H9 (cell line): ENCODE measurements around the gene ASMTL. TPM values are rescaled to one million over a fixed set of nuclear protein-coding genes. Genes with fewer than 3 reads are reported as not detected.

Source experiments
- DNase-seq: peaks from one replicate; pipeline ENCODE4 v3.0.0-alpha.2; 2017
- H2AFZ ChIP-seq: one replicate; pipeline ENCODE4 v1.6.1; 2013; ENCODE audit warnings: mild to moderate bottlenecking, low read length, control low read depth, moderate library complexity
- H2AK5ac ChIP-seq: 2 replicates; pipeline ENCODE4 v1.6.1; 2013; ENCODE audit warnings: low read length, control low read depth, mixed read lengths; ENCODE audit not compliant: insufficient read length
- H2BK120ac ChIP-seq: one replicate; pipeline ENCODE4 v1.6.1; 2013; ENCODE audit warnings: low read depth, mild to moderate bottlenecking, low read length, control low read depth, inconsistent platforms; ENCODE audit not compliant: poor library complexity, severe bottlenecking
- H2BK12ac ChIP-seq: 2 replicates; pipeline ENCODE4 v1.6.1; 2013; ENCODE audit warnings: low read length, control low read depth, mixed read lengths, low read depth; ENCODE audit not compliant: insufficient read length
- H2BK15ac ChIP-seq: 2 replicates; pipeline ENCODE4 v1.6.1; 2013; ENCODE audit warnings: low read depth, low read length, control low read depth
- H2BK20ac ChIP-seq: one replicate; pipeline ENCODE4 v1.6.1; 2013; ENCODE audit warnings: low read depth, mild to moderate bottlenecking, low read length, control low read depth, inconsistent platforms; ENCODE audit not compliant: poor library complexity, severe bottlenecking
- H2BK5ac ChIP-seq: 2 replicates; pipeline ENCODE4 v1.6.1; 2013; ENCODE audit warnings: low read length, control low read depth, mixed read lengths; ENCODE audit not compliant: insufficient read length
- H3K14ac ChIP-seq: 2 replicates; pipeline ENCODE4 v1.6.1; 2013; ENCODE audit warnings: low read length, control low read depth; ENCODE audit not compliant: insufficient read depth
- H3K18ac ChIP-seq: 2 replicates; pipeline ENCODE4 v1.6.1; 2013; ENCODE audit warnings: low read depth, mild to moderate bottlenecking, mixed read lengths, low read length, control low read depth; ENCODE audit not compliant: insufficient read length
- H3K23ac ChIP-seq: 2 replicates; pipeline ENCODE4 v1.6.1; 2013; ENCODE audit warnings: low read length, control low read depth, mixed read lengths, low read depth; ENCODE audit not compliant: insufficient read length
- H3K23me2 ChIP-seq: 2 replicates; pipeline ENCODE4 v1.6.1; 2013; ENCODE audit warnings: low read depth, mild to moderate bottlenecking, mixed read lengths, low read length, control low read depth; ENCODE audit not compliant: insufficient read length, poor library complexity, severe bottlenecking
- H3K27ac ChIP-seq: 2 replicates; pipeline ENCODE4 v1.5.1; 2013; ENCODE audit warnings: low read length, control low read depth, mixed read lengths, low read depth; ENCODE audit not compliant: insufficient read length
- H3K27me3 ChIP-seq: 2 replicates; pipeline ENCODE4 v1.6.1; 2013; ENCODE audit warnings: low read length, control low read depth, inconsistent platforms; ENCODE audit not compliant: insufficient read depth
- H3K4ac ChIP-seq: 2 replicates; pipeline ENCODE4 v1.6.1; 2013; ENCODE audit warnings: low read depth, mild to moderate bottlenecking, control low read depth, inconsistent platforms, low read length, moderate library complexity
- H3K4me1 ChIP-seq: 2 replicates; pipeline ENCODE4 v1.6.1; 2013; ENCODE audit warnings: low read length, control low read depth, inconsistent platforms; ENCODE audit not compliant: insufficient read depth
- H3K4me2 ChIP-seq: 2 replicates; pipeline ENCODE4 v1.6.1; 2013; ENCODE audit warnings: low read length, control low read depth, mixed read lengths; ENCODE audit not compliant: insufficient read length, insufficient read depth
- H3K56ac ChIP-seq: 2 replicates; pipeline ENCODE4 v1.6.1; 2013; ENCODE audit warnings: low read depth, mild to moderate bottlenecking, mixed read lengths, low read length, control low read depth; ENCODE audit not compliant: insufficient read length
- H3K79me1 ChIP-seq: 2 replicates; pipeline ENCODE4 v1.6.1; 2013; ENCODE audit warnings: low read depth, mild to moderate bottlenecking, moderate library complexity, low read length, control low read depth, inconsistent platforms; ENCODE audit not compliant: insufficient read depth, poor library complexity, severe bottlenecking
- H3K79me2 ChIP-seq: 2 replicates; pipeline ENCODE4 v1.6.1; 2013; ENCODE audit warnings: low read length, control low read depth, inconsistent platforms; ENCODE audit not compliant: insufficient read depth
- H3K9ac ChIP-seq: 2 replicates; pipeline ENCODE4 v1.6.1; 2013; ENCODE audit warnings: low read length, control low read depth, mixed read lengths; ENCODE audit not compliant: insufficient read length; ENCODE audit errors: extremely low read depth
- H3K9me3 ChIP-seq: one replicate; pipeline ENCODE4 v1.6.1; 2013; ENCODE audit warnings: low read depth, low read length, inconsistent platforms; ENCODE audit not compliant: control insufficient read depth
- H3T11ph ChIP-seq: one replicate; pipeline ENCODE4 v1.6.1; 2013; ENCODE audit warnings: mild to moderate bottlenecking, low read length, control low read depth, inconsistent platforms
- H4K20me1 ChIP-seq: one replicate; pipeline ENCODE4 v1.6.1; 2013; ENCODE audit not compliant: control insufficient read depth, insufficient read length, insufficient read depth
- H4K5ac ChIP-seq: 2 replicates; pipeline ENCODE4 v1.6.1; 2013; ENCODE audit warnings: low read depth, mild to moderate bottlenecking, mixed read lengths, low read length, control low read depth; ENCODE audit not compliant: insufficient read length
- H4K8ac ChIP-seq: replicated peaks from 2 replicates; pipeline ENCODE4 v1.6.1; 2013; ENCODE audit warnings: low read length, control low read depth, mixed read lengths, low read depth; ENCODE audit not compliant: insufficient read length
- H4K91ac ChIP-seq: 2 replicates; pipeline ENCODE4 v1.6.1; 2013; ENCODE audit warnings: low read depth, mild to moderate bottlenecking, moderate library complexity, mixed read lengths, low read length, control low read depth; ENCODE audit not compliant: insufficient read length
- H3K27ac Mint-ChIP-seq, 3 experiments: 2 replicates in 2 of 3; 3 replicates in 1 of 3; pipeline ENCODE4 v1.8.0; 2020 to 2021; ENCODE audit warnings: mixed read lengths in 3 of 3, mild to moderate bottlenecking in 1 of 3, moderate library complexity in 1 of 3
- H3K27me3 Mint-ChIP-seq: 2 replicates; pipeline ENCODE4 v1.8.0; 2021; ENCODE audit warnings: low read depth, mild to moderate bottlenecking, moderate library complexity, mixed read lengths
- H3K36me3 Mint-ChIP-seq, 3 experiments: 2 replicates in 2 of 3; 3 replicates in 1 of 3; pipeline ENCODE4 v1.8.0; 2020 to 2021; ENCODE audit warnings: low read depth in 3 of 3, mixed read lengths in 3 of 3; ENCODE audit not compliant: insufficient read depth in 1 of 3
- H3K4me1 Mint-ChIP-seq, 2 experiments: 2 replicates each; pipeline ENCODE4 v1.8.0; 2020; ENCODE audit warnings: mixed read lengths in 2 of 2
- H3K4me3 Mint-ChIP-seq, 2 experiments: 2 replicates in 1 of 2; 3 replicates in 1 of 2; pipeline ENCODE4 v1.8.0; 2020 to 2021; ENCODE audit warnings: mild to moderate bottlenecking in 2 of 2, mixed read lengths in 2 of 2, moderate library complexity in 1 of 2
- H3K9me3 Mint-ChIP-seq, 2 experiments: 2 replicates in 1 of 2; 3 replicates in 1 of 2; pipeline ENCODE4 v1.8.0; 2020; ENCODE audit warnings: mild to moderate bottlenecking in 2 of 2, mixed read lengths in 2 of 2, moderate library complexity in 1 of 2
- WGBS: extraction: QIAGEN DNeasy Blood & Tissue Kit; methylation state at CpG from one replicate; pipeline ENCODE4 v1.1.7; 2013; ENCODE audit warnings: missing lambda C conversion rate, low lambda C conversion rate, mixed read lengths; ENCODE audit not compliant: insufficient read length; ENCODE audit errors: extremely low coverage; 5-methylcytosine and 5-hydroxymethylcytosine counted together
- total RNA-seq: library from RNA; stranded (reverse); gene quantifications from 2 replicates; pipeline ENCODE4 v1.2.1, GENCODE V29; 2021
- TF ChIP-seq, protein P1 (sequence below): fragments of 200-600 bp; sonication (generic); conservative IDR thresholded peaks from 3 replicates; pipeline ENCODE4 v1.8.0; 2021; ENCODE audit warnings: antibody characterized with exemption, mild to moderate bottlenecking

ASMTL gene
- total RNA-seq, 1 experiment from 2014 or later: 59.8 TPM

DNA sequence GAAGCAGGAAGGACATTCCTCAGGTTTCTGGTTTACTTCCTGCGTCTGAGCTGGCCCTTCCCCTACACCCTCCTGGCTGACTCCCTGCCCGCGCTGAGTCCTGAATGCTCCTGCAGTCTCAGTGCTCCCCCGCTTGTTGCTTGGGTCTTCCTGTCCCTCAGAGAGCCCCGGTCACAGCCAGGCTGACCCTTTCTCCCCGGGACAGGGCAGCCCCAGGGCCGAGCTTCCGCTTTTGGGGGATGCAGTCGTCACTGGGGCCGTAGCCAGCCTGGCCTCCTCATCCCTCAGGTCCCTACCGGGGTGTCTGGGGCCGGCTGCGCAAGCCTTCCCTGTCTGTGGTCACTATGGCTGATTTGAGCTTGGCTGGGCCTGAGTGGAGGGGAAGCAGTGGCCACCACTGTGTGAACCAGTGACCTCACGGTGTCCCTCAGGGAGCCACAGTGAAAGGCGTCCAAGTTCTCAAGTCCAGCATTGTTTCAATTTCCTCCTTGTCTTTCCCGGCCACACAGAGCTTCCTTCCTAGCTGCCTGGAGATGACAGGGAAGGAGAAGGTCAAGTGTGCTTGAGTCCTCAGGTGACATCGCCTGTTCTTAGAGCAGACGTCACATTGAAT lies 34.1 kb upstream of the ASMTL start:
- Mint-ChIP-seq H3K27me3 (peaks cover 7% of the 10 kb centered on the region), H3K4me3 (no peak overlapping the region), H3K9me3 (peaks cover 21 to 22% of the 10 kb centered on the region in 2 experiments), H3K36me3 (peaks cover 0 to 7% (median 0%) of the 10 kb centered on the region in 3 experiments; a peak in 3 of 7 replicates), H3K4me1 (peaks cover 4 to 5% of the 10 kb centered on the region in 2 experiments), H3K27ac (peak overlapping the region in 1 of 3 experiments; percentile 70; a peak in 1 of 7 replicates)
- no peak overlapping the region for H2BK12ac ChIP-seq
- no peaks in the 10 kb centered on the region for H3K79me1 ChIP-seq
- WGBS: no CpG with 5 or more reads among the region's 18 CpGs
- H3K18ac ChIP-seq: no peak overlapping the region
- no peaks in the 10 kb centered on the region for H3K9me3 ChIP-seq
- no peak overlapping the region for H3K14ac ChIP-seq
- H3K27ac ChIP-seq: no peak overlapping the region
- no peak overlapping the region for H3K23ac ChIP-seq
- no peak overlapping the region for H3K9ac ChIP-seq
- H3T11ph ChIP-seq: no peak overlapping the region
- H4K8ac ChIP-seq: no peak overlapping the region
- TF ChIP-seq, protein P1, sequence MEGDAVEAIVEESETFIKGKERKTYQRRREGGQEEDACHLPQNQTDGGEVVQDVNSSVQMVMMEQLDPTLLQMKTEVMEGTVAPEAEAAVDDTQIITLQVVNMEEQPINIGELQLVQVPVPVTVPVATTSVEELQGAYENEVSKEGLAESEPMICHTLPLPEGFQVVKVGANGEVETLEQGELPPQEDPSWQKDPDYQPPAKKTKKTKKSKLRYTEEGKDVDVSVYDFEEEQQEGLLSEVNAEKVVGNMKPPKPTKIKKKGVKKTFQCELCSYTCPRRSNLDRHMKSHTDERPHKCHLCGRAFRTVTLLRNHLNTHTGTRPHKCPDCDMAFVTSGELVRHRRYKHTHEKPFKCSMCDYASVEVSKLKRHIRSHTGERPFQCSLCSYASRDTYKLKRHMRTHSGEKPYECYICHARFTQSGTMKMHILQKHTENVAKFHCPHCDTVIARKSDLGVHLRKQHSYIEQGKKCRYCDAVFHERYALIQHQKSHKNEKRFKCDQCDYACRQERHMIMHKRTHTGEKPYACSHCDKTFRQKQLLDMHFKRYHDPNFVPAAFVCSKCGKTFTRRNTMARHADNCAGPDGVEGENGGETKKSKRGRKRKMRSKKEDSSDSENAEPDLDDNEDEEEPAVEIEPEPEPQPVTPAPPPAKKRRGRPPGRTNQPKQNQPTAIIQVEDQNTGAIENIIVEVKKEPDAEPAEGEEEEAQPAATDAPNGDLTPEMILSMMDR: no peak
- H3K23me2 ChIP-seq: no peaks in the 10 kb centered on the region
- H3K27me3 ChIP-seq: no peaks in the 10 kb centered on the region
- no peaks in the 10 kb centered on the region for H3K79me2 ChIP-seq
- H3K4me2 ChIP-seq: no peak overlapping the region
- no peaks in the 10 kb centered on the region for H4K20me1 ChIP-seq
- no peak overlapping the region for H2BK20ac ChIP-seq
- H2BK5ac ChIP-seq: no peak overlapping the region
- no peak overlapping the region for H4K91ac ChIP-seq
- no peak overlapping the region for H3K56ac ChIP-seq
- no peak overlapping the region for H2AK5ac ChIP-seq
- H3K4ac ChIP-seq: no peak overlapping the region
- peaks cover 2% of the 10 kb centered on the region; the same call in 1 of the 2 replicates for H3K4me1 ChIP-seq
- H2BK120ac ChIP-seq: no peak overlapping the region
- no peak for DNase-seq
- H4K5ac ChIP-seq: no peak overlapping the region
- no peak overlapping the region for H2AFZ ChIP-seq
- H2BK15ac ChIP-seq: no peak overlapping the region
